Neural cell (in vitro differentiated cells): ENCODE data around the gene VAMP5.

Experiments
- EP300 ChIP-seq: fragments of 450-650 bp; conservative IDR thresholded peaks from 2 replicates; pipeline ENCODE4 v1.6.1; 2014; ENCODE audit warnings: antibody characterized with exemption, mild to moderate bottlenecking, moderate library complexity; ENCODE audit not compliant: poor library complexity, severe bottlenecking
- EZH2 ChIP-seq: fragments of 200-600, 300-800 bp; shearing (Covaris generic), sonication (generic); IDR thresholded peaks from 2 replicates; pipeline ENCODE4 v1.6.1; 2014; ENCODE audit warnings: antibody characterized with exemption, low read length, borderline replicate concordance, mild to moderate bottlenecking; ENCODE audit not compliant: insufficient read depth, poor library complexity, severe bottlenecking
- MXI1 ChIP-seq: fragments of 450-650 bp; conservative IDR thresholded peaks from 2 replicates; pipeline ENCODE4 v1.6.1; 2014; ENCODE audit warnings: antibody characterized with exemption, mild to moderate bottlenecking; ENCODE audit not compliant: poor library complexity, severe bottlenecking
- POLR2AphosphoS5 ChIP-seq: IDR thresholded peaks from 2 replicates; pipeline ENCODE4 v1.6.1; 2012
- RAD21 ChIP-seq: fragments of 450-650 bp; conservative IDR thresholded peaks from 2 replicates; pipeline ENCODE4 v1.6.1; 2014; ENCODE audit warnings: antibody characterized with exemption, mild to moderate bottlenecking, moderate library complexity
- TAF1 ChIP-seq: IDR thresholded peaks from 2 replicates; pipeline ENCODE4 v1.6.1; 2012; ENCODE audit warnings: low read depth
- TF ChIP-seq, protein P1 (sequence below): fragments of 450-650 bp; IDR thresholded peaks from 2 replicates; pipeline ENCODE4 v1.5.1; 2014; ENCODE audit warnings: antibody characterized with exemption, mild to moderate bottlenecking, moderate library complexity; ENCODE audit not compliant: poor library complexity, severe bottlenecking
- TF ChIP-seq, protein P2 (sequence below): IDR thresholded peaks from 2 replicates; pipeline ENCODE4 v1.6.1; 2012; ENCODE audit warnings: borderline replicate concordance

DNA sequence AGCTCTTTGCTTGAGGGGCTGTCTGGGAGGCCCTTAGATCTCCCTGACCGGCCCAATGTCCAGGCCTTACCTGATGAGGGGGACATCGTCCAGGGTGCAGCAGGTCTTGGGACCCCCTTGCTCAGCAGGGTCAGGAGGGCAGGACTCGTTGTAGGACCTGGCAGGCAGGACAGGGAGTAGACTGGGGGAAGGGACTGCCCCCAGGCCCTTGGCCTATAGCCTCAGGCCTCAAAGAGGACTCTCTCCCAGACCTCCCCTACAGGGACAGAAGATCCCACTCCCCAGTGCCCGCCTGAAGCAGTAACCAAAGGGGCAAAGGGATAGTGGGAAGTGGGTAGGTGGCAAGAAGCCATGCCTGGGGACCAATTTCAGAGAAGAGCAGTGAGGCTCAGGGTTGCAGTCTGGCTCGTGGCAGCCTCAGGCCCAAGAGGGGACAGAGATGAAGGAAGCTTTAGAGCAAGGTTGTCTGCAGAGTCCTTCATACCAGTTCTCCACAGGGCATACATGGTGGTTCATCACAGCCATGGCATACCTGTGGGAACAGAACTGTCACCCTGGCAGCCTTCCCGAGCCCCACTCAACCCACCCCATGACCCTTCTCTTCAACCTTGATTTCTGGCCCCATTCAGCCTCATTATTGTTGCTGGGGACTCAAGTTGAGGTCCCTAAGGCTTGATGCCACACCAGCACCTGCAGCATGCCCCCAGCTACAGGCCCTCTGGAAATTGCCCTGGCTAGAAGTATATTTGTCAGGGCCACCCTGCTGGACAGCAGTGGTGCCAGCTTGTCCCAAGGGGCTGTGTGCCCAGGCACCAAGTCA, 16.9 kb downstream of the VAMP5 start:
- TF ChIP-seq POLR2AphosphoS5 (no peak), EZH2 (no peak), TAF1 (no peak), RAD21 (no peak), EP300 (no peak), MXI1 (no peak)
- TF ChIP-seq, protein P1, sequence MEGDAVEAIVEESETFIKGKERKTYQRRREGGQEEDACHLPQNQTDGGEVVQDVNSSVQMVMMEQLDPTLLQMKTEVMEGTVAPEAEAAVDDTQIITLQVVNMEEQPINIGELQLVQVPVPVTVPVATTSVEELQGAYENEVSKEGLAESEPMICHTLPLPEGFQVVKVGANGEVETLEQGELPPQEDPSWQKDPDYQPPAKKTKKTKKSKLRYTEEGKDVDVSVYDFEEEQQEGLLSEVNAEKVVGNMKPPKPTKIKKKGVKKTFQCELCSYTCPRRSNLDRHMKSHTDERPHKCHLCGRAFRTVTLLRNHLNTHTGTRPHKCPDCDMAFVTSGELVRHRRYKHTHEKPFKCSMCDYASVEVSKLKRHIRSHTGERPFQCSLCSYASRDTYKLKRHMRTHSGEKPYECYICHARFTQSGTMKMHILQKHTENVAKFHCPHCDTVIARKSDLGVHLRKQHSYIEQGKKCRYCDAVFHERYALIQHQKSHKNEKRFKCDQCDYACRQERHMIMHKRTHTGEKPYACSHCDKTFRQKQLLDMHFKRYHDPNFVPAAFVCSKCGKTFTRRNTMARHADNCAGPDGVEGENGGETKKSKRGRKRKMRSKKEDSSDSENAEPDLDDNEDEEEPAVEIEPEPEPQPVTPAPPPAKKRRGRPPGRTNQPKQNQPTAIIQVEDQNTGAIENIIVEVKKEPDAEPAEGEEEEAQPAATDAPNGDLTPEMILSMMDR: no peak
- TF ChIP-seq, protein P2, sequence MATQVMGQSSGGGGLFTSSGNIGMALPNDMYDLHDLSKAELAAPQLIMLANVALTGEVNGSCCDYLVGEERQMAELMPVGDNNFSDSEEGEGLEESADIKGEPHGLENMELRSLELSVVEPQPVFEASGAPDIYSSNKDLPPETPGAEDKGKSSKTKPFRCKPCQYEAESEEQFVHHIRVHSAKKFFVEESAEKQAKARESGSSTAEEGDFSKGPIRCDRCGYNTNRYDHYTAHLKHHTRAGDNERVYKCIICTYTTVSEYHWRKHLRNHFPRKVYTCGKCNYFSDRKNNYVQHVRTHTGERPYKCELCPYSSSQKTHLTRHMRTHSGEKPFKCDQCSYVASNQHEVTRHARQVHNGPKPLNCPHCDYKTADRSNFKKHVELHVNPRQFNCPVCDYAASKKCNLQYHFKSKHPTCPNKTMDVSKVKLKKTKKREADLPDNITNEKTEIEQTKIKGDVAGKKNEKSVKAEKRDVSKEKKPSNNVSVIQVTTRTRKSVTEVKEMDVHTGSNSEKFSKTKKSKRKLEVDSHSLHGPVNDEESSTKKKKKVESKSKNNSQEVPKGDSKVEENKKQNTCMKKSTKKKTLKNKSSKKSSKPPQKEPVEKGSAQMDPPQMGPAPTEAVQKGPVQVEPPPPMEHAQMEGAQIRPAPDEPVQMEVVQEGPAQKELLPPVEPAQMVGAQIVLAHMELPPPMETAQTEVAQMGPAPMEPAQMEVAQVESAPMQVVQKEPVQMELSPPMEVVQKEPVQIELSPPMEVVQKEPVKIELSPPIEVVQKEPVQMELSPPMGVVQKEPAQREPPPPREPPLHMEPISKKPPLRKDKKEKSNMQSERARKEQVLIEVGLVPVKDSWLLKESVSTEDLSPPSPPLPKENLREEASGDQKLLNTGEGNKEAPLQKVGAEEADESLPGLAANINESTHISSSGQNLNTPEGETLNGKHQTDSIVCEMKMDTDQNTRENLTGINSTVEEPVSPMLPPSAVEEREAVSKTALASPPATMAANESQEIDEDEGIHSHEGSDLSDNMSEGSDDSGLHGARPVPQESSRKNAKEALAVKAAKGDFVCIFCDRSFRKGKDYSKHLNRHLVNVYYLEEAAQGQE: no peak
